DMS153 (cell line): ENCODE results near the gene IMMP2L.
"Not testable (repeated sequence)": the region's sequence is repeated elsewhere in the genome, so short reads cannot be mapped to it uniquely, and the experiment has no call there.

Experiments used
- DNase-seq: peaks from one replicate; lab custom pipeline; 2025; lab: John Stamatoyannopoulos, UW

Gene IMMP2L

GRCh38 chr7:111459757-111460280 lies 102.5 kb downstream of the IMMP2L start:
- no peak for DNase-seq

DNA sequence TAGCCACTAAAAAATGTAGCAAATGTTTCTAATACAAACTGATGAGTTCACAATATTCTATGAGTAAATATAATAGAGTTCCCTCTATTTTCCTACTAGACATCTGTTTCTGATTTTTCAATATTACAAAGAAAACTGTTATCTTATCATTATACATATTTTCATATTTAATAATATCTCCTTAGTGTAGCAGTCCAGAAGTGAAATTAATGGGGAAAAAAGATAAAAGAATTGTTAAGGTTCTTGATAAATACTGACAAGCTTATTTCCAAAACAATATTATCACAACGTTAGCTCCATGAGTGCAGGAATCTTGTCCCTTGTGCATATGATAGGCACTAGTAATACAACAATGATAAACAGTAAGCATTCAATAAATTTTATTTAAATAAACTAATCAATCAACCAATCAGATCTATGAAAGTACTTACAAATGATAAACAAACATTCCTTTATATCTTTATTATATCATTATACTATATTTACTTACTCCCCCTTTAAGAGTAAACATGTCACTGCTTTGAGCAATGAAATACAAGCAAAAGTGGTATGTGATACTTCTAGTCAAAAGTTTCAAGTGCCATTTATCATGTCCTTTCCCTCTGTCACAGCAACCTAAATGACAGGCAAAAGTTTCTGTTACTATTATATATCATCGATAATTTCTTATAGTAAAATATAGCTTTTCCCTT lies 103.1 kb downstream of the IMMP2L start:
- no peak for DNase-seq

GRCh38 chr7:111450705-111451104 lies 111.6 kb downstream of the IMMP2L start:
- not testable (repeated sequence) for DNase-seq

GRCh38 chr7:111447502-111447901 lies 114.8 kb downstream of the IMMP2L start:
- not testable (repeated sequence) for DNase-seq

GRCh38 chr7:111439977-111440376 lies 122.3 kb downstream of the IMMP2L start:
- no peak for DNase-seq

DNA sequence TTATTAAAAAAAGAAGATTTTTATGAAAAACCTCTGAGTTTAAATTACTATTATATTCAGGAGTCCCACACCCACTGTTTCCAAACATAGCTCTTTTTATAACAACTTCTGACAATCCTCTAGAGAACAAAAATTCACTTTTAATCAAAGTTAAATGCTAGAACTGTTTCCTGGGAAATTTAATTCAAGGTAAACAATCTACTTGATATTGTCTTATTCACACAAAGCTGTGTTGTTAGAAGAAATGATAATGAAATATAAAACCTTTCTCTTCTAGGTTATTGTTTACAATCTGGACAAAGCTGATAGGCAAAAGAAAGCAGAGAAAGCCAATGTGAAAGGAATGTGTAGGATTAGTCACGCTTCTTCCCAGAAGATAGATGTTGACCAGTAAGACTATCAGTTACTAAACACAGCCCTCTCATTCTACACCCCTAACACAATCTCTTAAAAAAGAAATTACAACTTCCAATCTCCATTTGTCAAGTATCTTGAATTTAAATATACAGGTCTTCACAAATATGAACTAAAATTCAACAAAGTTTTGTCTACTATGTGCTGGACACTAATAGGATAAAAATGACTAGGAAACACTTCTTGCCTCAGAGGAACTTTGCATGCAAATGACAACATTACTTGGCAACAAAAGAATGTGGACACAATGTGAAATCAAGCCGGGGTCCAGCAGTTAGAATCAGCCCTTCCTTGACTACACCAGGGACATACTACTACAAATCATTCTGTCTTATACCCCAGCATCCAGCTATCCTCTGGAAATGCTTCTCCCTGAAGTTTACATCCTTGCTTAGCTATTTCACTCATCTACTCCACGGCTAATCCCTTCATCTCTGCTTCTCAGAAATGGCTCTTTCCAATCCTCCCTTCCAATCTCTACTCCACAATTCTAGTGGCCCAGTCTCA lies 123.7 kb downstream of the IMMP2L start:
- no peak for DNase-seq

GRCh38 chr7:111437736-111438135 lies 124.6 kb downstream of the IMMP2L start:
- DNase-seq, result no peak

GRCh38 chr7:111436608-111437007 lies 125.7 kb downstream of the IMMP2L start:
- DNase-seq, result no peak

GRCh38 chr7:111433426-111433825 lies 128.9 kb downstream of the IMMP2L start:
- DNase-seq, result no peak

GRCh38 chr7:111429781-111430180 lies 132.5 kb downstream of the IMMP2L start:
- DNase-seq, result no peak

GRCh38 chr7:111424768-111425167 lies 137.5 kb downstream of the IMMP2L start:
- no peak for DNase-seq

DNA sequence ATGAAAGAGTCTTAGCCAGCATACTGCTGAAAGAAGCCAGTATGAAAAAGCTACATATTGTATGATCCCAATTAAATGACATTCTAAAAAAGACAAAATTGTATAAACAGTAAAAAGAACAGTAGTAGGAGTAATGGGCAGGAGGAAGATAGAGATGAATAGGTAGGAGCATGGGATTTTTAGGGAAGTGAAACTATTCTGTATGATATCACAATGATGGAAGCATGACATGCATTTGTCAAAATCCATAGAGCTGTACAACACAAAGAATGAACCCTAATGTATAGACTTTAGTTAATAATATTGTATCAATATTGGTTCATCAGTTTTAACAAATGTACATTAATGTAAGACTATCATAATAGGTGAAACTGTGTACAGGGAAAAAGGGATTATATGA lies 147.9 kb downstream of the IMMP2L start:
- no peak for DNase-seq

DNA sequence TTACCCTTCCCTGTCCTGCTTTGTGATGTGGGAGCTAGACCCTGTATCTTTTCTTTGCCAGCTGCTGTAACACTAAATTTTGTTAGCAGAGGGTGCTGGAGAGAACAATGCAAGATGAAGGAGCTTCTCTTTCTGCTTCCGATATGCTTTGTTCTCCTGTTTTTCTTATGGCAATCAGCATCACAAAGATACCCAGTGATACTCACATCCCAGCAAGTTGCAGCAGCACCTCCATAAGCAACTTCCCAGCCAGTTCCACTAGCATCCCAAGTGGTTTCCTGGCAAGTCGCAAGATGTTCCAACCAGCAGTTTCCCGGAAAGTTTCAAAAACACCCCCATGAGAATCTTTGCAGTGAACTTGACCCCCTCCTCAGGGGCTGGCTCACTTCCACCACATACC lies 148.6 kb downstream of the IMMP2L start:
- no peak for DNase-seq

GRCh38 chr7:111410899-111411298 lies 151.4 kb downstream of the IMMP2L start:
- no peak for DNase-seq

DNA sequence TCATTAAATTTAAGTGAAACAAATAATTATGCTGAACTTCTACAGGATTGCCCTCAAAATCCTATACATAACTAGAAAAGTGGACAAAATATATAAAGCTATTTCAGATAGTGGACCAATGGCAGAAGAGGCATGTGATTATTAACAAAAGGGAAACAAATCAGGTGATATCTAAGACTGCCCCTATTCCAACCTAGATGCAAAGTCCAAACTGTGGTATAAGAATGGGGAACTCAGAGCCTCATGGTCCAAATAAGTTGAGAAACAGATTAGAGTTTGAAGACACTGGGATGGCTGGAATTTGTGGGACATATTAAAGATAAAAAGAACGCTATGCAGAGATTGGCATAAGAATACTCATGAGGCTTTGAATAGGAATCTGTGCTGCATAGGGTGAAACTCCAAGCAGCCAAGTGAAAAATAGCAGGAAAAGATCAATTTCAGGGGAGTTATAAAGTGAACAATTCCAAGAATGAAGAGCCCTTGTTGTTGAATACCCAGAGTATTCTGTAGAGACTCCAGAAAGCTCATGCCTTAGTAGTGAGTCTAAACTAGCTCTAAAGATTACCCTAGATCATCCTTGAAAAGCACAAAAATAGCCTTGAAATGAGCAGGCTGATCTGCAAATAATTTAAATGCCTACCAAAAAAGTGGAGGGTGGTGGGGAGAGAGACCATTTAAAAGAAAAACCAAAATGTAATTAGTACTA lies 152.4 kb downstream of the IMMP2L start:
- no peak for DNase-seq

DNA sequence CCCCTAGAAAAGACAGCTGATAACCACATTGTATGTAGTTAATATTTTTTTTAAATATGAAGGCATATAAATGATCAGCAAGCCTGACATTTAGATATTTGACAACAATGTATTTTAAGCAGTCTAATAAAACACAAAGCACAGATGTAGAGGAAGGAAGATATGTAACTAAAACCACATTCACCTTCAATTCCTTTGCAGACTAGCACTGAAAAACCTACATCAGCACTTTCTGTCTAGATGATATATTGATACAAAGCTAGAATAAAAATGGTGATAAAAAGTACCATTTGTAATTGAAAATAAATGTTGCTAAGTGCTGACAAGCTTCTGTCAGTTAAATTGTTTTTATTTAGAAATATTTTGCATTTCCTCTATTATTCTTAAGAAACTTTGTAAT lies 153.6 kb downstream of the IMMP2L start:
- no peak for DNase-seq

DNA sequence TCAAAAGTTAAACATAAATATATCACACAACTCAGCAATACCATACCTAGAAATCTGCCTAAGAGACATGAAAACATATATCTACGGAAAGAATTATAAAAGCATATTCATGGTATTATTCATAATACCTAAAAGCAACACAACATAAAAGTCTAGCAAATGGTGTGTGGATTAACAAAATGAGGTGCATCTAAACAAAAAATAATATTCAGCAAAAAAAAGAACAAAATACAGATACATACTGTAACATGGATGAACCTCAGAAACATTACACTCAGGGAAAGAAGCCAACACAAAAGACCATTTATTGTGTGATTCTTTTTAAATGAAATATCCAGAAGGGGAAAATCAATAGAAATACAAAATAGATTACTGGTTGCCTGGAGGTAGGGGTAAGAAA lies 155.0 kb downstream of the IMMP2L start:
- DNase-seq, result no peak

GRCh38 chr7:111405621-111406020 lies 156.7 kb downstream of the IMMP2L start:
- DNase-seq, result no peak

GRCh38 chr7:111401516-111401915 lies 160.8 kb downstream of the IMMP2L start:
- no peak for DNase-seq

GRCh38 chr7:111400088-111400487 lies 162.2 kb downstream of the IMMP2L start:
- DNase-seq, result no peak

- DNase-seq, result no peak
Observed at GRCh38 chr7:111394891-111395290, 167.4 kb downstream of the IMMP2L start.

DNA sequence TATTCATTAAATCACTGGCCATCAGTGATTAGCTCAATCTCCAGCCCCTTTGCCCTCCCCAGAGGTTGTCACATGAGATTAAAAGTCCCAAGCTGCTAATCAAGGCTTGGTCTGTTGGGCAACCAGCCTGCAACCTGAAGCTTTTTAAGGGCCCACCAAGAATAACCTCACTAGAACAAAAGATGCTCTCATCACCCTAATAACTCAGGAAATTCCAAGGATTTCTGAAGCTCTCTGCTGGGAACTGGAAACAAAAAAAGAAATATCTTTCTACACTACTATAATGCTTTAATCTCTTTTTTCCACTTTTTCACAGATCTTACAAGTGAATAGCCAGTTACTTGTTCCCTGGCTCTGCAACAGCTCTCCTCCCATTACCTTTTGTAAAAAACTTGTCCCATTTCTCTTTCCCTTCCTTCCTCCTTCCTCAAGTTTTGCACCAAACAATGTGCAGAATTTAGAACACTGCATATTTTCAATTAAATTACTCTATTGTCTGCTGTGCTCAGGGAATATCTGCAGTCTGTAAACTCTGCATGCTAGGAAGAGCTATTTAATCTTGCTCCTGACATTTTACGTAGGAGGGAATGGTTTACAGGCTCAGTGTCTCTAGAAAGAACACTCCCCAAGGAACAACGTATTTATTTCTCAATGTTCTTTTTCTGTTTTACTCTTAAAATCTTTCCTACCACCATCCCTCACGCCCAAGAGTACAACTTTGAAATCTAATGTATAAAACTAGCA lies 169.1 kb downstream of the IMMP2L start:
- DNase-seq, result no peak
